Transverse colon (tissue), 3 donors: ENCODE data around the gene NOM1.

ENCODE experiments used
- CTCF ChIP-seq, 5 experiments: fragments of 200-600 bp in 3 of 5; fragments of 450-650 bp in 2 of 5; sonication (generic) in 3 of 5; IDR thresholded peaks; 1 replicate in 2 of 5; 2 replicates in 3 of 5; pipeline ENCODE4 v1.5.1; 2016 to 2017; ENCODE audit warnings: antibody characterized with exemption in 5 of 5, inconsistent platforms in 3 of 5, mild to moderate bottlenecking in 2 of 5, moderate library complexity in 1 of 5
- EP300 ChIP-seq: sonication (generic); formaldehyde crosslinking; IDR thresholded peaks from one replicate; pipeline ENCODE4 v1.6.1; 2017; ENCODE audit warnings: antibody characterized with exemption, low read depth
- POLR2A ChIP-seq: fragments of 450-650 bp; IDR thresholded peaks from one replicate; pipeline ENCODE4 v1.6.1; 2016; ENCODE audit warnings: antibody characterized with exemption, mild to moderate bottlenecking, moderate library complexity

DNA sequence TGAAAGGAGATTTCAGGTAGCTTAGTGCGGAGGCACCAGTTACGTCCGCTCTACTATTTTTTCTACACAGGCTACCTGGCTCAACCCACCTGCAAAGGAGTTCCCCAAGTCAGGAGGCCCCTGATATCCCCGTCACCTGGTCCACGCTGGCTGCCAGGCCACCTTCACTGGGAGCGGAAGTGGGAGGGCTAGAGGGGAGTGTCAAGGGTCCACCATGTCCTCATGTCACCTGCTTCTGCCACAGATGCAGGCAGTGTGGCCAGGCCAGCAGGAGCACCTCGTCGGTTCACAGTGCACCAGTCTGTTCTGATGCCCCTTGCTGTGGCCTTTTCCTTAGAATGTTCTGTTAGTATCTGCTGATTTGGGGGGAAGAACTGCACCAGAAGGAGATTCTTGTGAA lies 16.9 kb downstream of the NOM1 start:
- TF ChIP-seq CTCF (IDR thresholded peaks at IDR 0.05) (no peak), POLR2A (no peak), EP300 (no peak)
